Neural cell (in vitro differentiated cells): ENCODE measurements around the gene CELF4. TPM values are rescaled to one million over a fixed set of nuclear protein-coding genes. Genes with fewer than 3 reads are reported as not detected.
A peak's percentile ranks its signal among the peaks of the same experiment; 100 is the strongest.

Experiments
- H2AFZ ChIP-seq: fragments of 200-600, 300-800 bp; sonication (generic), shearing (Covaris generic); 2 replicates; pipeline ENCODE4 v1.6.0; 2014; ENCODE audit warnings: low read depth, mild to moderate bottlenecking, antibody characterized with exemption, low read length, moderate library complexity
- H3F3A ChIP-seq: fragments of 200-600 bp; shearing (Covaris generic); 2 replicates; pipeline ENCODE4 v1.6.1; 2016; ENCODE audit warnings: mild to moderate bottlenecking, moderate library complexity, mixed read lengths, antibody characterized with exemption, low read length; ENCODE audit not compliant: insufficient read depth, poor library complexity, severe bottlenecking
- H3K27ac ChIP-seq: fragments of 200-600, 300-800 bp; sonication (generic), shearing (Covaris generic); 2 replicates; pipeline ENCODE4 v1.5.1; 2014; ENCODE audit warnings: mild to moderate bottlenecking, low read length, moderate library complexity
- H3K27me3 ChIP-seq: fragments of 300-800, 200-600 bp; sonication (generic), shearing (Covaris generic); 2 replicates; pipeline ENCODE4 v1.6.0; 2014; ENCODE audit warnings: mild to moderate bottlenecking, low read depth, low read length, moderate library complexity; ENCODE audit not compliant: insufficient read depth
- H3K36me3 ChIP-seq: fragments of 300-800, 200-600 bp; sonication (generic), shearing (Covaris generic); 2 replicates; pipeline ENCODE4 v1.5.1; 2014; ENCODE audit warnings: mild to moderate bottlenecking, antibody characterized with exemption, low read length, moderate library complexity; ENCODE audit not compliant: insufficient read depth
- H3K4me2 ChIP-seq: fragments of 300-800, 200-600 bp; sonication (generic), shearing (Covaris generic); 2 replicates; pipeline ENCODE4 v1.6.0; 2014; ENCODE audit warnings: mild to moderate bottlenecking, low read length
- H3K4me3 ChIP-seq: fragments of 300-800, 200-600 bp; sonication (generic), shearing (Covaris generic); 2 replicates; pipeline ENCODE4 v1.5.1; 2014; ENCODE audit warnings: mild to moderate bottlenecking, low read length, moderate library complexity
- H3K79me2 ChIP-seq: fragments of 200-600 bp; shearing (Covaris generic); replicated peaks from 2 replicates; pipeline ENCODE4 v1.6.0; 2014; ENCODE audit warnings: mild to moderate bottlenecking, low read length, moderate library complexity; ENCODE audit not compliant: insufficient read depth
- H3K9ac ChIP-seq: fragments of 300-800, 200-600 bp; sonication (generic), shearing (Covaris generic); 2 replicates; pipeline ENCODE4 v1.6.1; 2016; ENCODE audit warnings: mild to moderate bottlenecking, low read length, mixed read lengths
- H3K9me2 ChIP-seq: fragments of 200-600 bp; shearing (Covaris generic); 2 replicates; pipeline ENCODE4 v1.6.1; 2016; ENCODE audit warnings: mild to moderate bottlenecking, low read length, mixed read lengths; ENCODE audit not compliant: insufficient read depth
- H3K9me3 ChIP-seq: fragments of 200-600, 300-800 bp; sonication (generic), shearing (Covaris generic); 2 replicates; pipeline ENCODE4 v1.6.1; 2016; ENCODE audit warnings: mild to moderate bottlenecking, mixed run types, low read length, moderate library complexity, mixed read lengths
- H4K20me1 ChIP-seq: fragments of 200-600 bp; shearing (Covaris generic); 2 replicates; pipeline ENCODE4 v1.6.1; 2016; ENCODE audit warnings: mild to moderate bottlenecking, mixed run types; ENCODE audit not compliant: insufficient read depth
- EP300 ChIP-seq: fragments of 450-650 bp; conservative IDR thresholded peaks from 2 replicates; pipeline ENCODE4 v1.6.1; 2014; ENCODE audit warnings: antibody characterized with exemption, mild to moderate bottlenecking, moderate library complexity; ENCODE audit not compliant: poor library complexity, severe bottlenecking
- EZH2 ChIP-seq: fragments of 200-600, 300-800 bp; shearing (Covaris generic), sonication (generic); IDR thresholded peaks from 2 replicates; pipeline ENCODE4 v1.6.1; 2014; ENCODE audit warnings: antibody characterized with exemption, low read length, borderline replicate concordance, mild to moderate bottlenecking; ENCODE audit not compliant: insufficient read depth, poor library complexity, severe bottlenecking
- MXI1 ChIP-seq: fragments of 450-650 bp; conservative IDR thresholded peaks from 2 replicates; pipeline ENCODE4 v1.6.1; 2014; ENCODE audit warnings: antibody characterized with exemption, mild to moderate bottlenecking; ENCODE audit not compliant: poor library complexity, severe bottlenecking
- POLR2AphosphoS5 ChIP-seq: IDR thresholded peaks from 2 replicates; pipeline ENCODE4 v1.6.1; 2012
- RAD21 ChIP-seq: fragments of 450-650 bp; conservative IDR thresholded peaks from 2 replicates; pipeline ENCODE4 v1.6.1; 2014; ENCODE audit warnings: antibody characterized with exemption, mild to moderate bottlenecking, moderate library complexity
- SMC3 ChIP-seq: fragments of 450-650 bp; conservative IDR thresholded peaks from 2 replicates; pipeline ENCODE4 v1.6.1; 2014; ENCODE audit warnings: antibody characterized with exemption, mild to moderate bottlenecking, moderate library complexity; ENCODE audit not compliant: poor library complexity
- TAF1 ChIP-seq: IDR thresholded peaks from 2 replicates; pipeline ENCODE4 v1.6.1; 2012; ENCODE audit warnings: low read depth
- polyA plus RNA-seq: library from polyadenylated mRNA; depleted of rRNA; stranded (reverse); fragments of >200 nt; gene quantifications from 2 replicates; pipeline ENCODE4 v1.2.3, GENCODE V29; 2014
- TF ChIP-seq, protein P1 (sequence below): fragments of 450-650 bp; IDR thresholded peaks from 2 replicates; pipeline ENCODE4 v1.5.1; 2014; ENCODE audit warnings: antibody characterized with exemption, mild to moderate bottlenecking, moderate library complexity; ENCODE audit not compliant: poor library complexity, severe bottlenecking
- TF ChIP-seq, protein P2 (sequence below): IDR thresholded peaks from 2 replicates; pipeline ENCODE4 v1.6.1; 2012; ENCODE audit warnings: borderline replicate concordance

Gene CELF4
- polyA plus RNA-seq, 1 donor from 2014 or later, result 191 TPM

DNA sequence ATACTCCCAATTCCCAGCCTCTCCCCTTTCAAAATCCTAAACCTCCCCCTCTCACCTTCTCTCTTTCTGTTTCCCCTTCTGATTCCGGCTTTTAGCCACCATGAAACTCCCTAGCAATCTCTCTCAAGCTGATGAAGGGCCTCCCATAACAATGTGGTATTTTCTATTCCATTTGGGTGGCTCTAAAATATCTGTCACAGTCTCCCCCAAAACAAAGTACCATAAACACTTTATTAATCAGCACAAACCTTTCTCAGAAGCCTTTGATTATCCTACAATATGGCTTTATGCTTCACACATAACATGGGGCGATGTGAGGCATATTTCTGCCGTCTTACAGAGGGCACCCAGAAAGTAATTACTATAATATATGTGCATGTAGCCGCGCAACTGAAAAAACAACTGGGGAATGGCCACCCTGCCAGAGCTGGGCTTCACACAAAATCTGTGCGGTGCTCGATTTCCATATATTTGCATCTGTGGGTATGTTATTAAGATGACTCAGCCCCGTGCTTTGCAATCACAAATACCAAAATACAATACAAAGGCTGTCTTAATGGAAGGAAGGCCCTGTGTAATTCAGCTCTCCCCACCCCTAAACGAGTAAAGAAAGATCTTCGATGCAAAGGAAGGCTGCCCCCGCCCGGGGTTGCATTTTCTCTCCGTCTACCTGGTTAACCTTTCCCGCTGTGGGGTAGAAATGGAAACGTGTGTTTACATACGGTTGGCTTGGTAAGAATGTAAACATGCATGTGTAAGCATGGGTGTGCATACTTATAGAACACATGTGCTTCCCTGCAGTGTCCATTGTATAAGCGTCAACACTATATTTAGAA is 81.4 kb downstream of the CELF4 start:
- Histone ChIP-seq H3K4me2 (no peak overlapping the region), H3K9me3 (no peaks in the 10 kb centered on the region), H3K36me3 (no peaks in the 10 kb centered on the region), H3K27me3 (peaks cover 10% of the 10 kb centered on the region), H4K20me1 (peaks cover 17% of the 10 kb centered on the region), H3F3A (no peaks in the 10 kb centered on the region), H3K27ac (no peak overlapping the region), H3K9me2 (no peaks in the 10 kb centered on the region), H3K4me3 (peak overlapping the region; percentile 33), H2AFZ (no peak overlapping the region), H3K79me2 (no peaks in the 10 kb centered on the region), H3K9ac (peak overlapping the region; percentile 26)
- TF ChIP-seq RAD21 (no peak), EP300 (no peak), SMC3 (no peak), MXI1 (peak; percentile 62), POLR2AphosphoS5 (no peak), TAF1 (no peak), EZH2 (no peak)
- TF ChIP-seq, protein P1, sequence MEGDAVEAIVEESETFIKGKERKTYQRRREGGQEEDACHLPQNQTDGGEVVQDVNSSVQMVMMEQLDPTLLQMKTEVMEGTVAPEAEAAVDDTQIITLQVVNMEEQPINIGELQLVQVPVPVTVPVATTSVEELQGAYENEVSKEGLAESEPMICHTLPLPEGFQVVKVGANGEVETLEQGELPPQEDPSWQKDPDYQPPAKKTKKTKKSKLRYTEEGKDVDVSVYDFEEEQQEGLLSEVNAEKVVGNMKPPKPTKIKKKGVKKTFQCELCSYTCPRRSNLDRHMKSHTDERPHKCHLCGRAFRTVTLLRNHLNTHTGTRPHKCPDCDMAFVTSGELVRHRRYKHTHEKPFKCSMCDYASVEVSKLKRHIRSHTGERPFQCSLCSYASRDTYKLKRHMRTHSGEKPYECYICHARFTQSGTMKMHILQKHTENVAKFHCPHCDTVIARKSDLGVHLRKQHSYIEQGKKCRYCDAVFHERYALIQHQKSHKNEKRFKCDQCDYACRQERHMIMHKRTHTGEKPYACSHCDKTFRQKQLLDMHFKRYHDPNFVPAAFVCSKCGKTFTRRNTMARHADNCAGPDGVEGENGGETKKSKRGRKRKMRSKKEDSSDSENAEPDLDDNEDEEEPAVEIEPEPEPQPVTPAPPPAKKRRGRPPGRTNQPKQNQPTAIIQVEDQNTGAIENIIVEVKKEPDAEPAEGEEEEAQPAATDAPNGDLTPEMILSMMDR, result no peak
- TF ChIP-seq, protein P2, sequence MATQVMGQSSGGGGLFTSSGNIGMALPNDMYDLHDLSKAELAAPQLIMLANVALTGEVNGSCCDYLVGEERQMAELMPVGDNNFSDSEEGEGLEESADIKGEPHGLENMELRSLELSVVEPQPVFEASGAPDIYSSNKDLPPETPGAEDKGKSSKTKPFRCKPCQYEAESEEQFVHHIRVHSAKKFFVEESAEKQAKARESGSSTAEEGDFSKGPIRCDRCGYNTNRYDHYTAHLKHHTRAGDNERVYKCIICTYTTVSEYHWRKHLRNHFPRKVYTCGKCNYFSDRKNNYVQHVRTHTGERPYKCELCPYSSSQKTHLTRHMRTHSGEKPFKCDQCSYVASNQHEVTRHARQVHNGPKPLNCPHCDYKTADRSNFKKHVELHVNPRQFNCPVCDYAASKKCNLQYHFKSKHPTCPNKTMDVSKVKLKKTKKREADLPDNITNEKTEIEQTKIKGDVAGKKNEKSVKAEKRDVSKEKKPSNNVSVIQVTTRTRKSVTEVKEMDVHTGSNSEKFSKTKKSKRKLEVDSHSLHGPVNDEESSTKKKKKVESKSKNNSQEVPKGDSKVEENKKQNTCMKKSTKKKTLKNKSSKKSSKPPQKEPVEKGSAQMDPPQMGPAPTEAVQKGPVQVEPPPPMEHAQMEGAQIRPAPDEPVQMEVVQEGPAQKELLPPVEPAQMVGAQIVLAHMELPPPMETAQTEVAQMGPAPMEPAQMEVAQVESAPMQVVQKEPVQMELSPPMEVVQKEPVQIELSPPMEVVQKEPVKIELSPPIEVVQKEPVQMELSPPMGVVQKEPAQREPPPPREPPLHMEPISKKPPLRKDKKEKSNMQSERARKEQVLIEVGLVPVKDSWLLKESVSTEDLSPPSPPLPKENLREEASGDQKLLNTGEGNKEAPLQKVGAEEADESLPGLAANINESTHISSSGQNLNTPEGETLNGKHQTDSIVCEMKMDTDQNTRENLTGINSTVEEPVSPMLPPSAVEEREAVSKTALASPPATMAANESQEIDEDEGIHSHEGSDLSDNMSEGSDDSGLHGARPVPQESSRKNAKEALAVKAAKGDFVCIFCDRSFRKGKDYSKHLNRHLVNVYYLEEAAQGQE, result peak; percentile 3

DNA sequence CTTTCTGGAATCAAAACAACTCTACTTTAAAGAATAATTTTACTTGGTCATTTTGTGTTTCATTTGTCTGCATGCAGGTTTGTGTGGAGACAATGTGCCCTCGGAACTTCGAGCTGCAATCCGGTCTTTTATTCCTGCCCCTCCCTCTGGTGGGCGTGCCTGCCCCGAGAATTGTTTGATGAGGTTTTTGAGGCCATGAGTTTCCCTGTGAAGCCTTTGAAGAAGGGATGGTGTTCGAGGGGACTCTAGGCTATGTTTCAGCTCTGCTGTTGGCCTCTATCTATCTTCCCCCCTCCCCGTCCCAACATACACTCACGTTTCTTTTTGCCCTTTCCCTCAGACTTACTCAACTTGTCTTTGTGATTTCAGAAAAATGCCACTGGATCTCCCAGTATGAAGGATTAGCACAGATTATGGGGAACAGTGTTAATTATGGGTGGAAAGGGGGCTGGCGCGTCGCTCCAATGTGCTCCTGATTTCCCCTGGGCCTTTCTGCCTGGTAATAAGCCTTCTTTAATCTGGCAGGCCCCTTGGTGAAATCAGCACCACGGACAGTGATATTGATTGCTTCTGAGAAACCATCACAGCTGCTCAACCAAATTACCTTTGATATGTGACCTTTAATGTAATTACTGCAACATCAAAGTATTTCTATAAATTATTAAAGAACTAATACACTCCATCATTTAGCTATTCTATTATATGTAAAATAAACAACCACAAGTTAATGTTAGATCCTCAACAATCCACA is 82.2 kb downstream of the CELF4 start:
- peaks cover 10% of the 10 kb centered on the region for H3K27me3 ChIP-seq
- H3K9me2 ChIP-seq, result no peaks in the 10 kb centered on the region
- TF ChIP-seq POLR2AphosphoS5 (no peak), EP300 (no peak)
- TF ChIP-seq, protein P2, result peak; percentile 70
- no peaks in the 10 kb centered on the region for H3K9me3 ChIP-seq
- no peaks in the 10 kb centered on the region for H3F3A ChIP-seq
- H3K79me2 ChIP-seq, result no peaks in the 10 kb centered on the region
- no peak overlapping the region for H3K4me2 ChIP-seq
- H3K36me3 ChIP-seq, result no peaks in the 10 kb centered on the region
- no peak overlapping the region for H3K4me3 ChIP-seq
- H3K9ac ChIP-seq, result no peak overlapping the region
- no peak overlapping the region for H2AFZ ChIP-seq
- H4K20me1 ChIP-seq, result peaks cover 18% of the 10 kb centered on the region
- no peak overlapping the region for H3K27ac ChIP-seq
